SK-MEL-5 (cell line): ENCODE data around the gene CFLAR. TPM values are rescaled to one million over a fixed set of nuclear protein-coding genes. Genes with fewer than 3 reads are reported as not detected.
"Not testable (repeated sequence)": the region's sequence is repeated elsewhere in the genome, so short reads cannot be mapped to it uniquely, and the experiment has no call there.

Source experiments
- DNase-seq: peaks from one replicate; pipeline ENCODE4 v3.0.0-alpha.2; 2016; ENCODE audit warnings: low read depth, low spot score
- in situ Hi-C: cut with HindIII; loops from 2 replicates; pipeline ENCODE4 v1.10.0; 2016; ENCODE audit warnings: low sequenced_read_pairs, high pct_unique_total_duplicates, low pct_unique_long_range_greater_than_20kb
- total RNA-seq: library from RNA; depleted of rRNA; stranded (reverse); fragments of >200 nt; shearing (Covaris generic); gene quantifications from 2 replicates; pipeline ENCODE4 v1.2.3, GENCODE V29; 2014

CFLAR gene
- total RNA-seq, 1 experiment from 2014 or later: 38.5 TPM

- in situ Hi-C loops: no loop called here
- no peak for DNase-seq
Observed at GRCh38 chr2:201138401-201138970, 22.5 kb downstream of the CFLAR start.

- in situ Hi-C loops, DNase-seq: not testable (repeated sequence)
Observed at GRCh38 chr2:201138986-201139781, 23.2 kb downstream of the CFLAR start.

GRCh38 chr2:201139836-201140604 lies 24.1 kb downstream of the CFLAR start:
- in situ Hi-C loops: no loop called here
- no peak for DNase-seq

- DNase-seq: no peak
- in situ Hi-C loops: no loop called here
Observed at GRCh38 chr2:201144101-201145051, 28.4 kb downstream of the CFLAR start.

GRCh38 chr2:201148434-201148990 lies 32.5 kb downstream of the CFLAR start:
- no peak for DNase-seq
- in situ Hi-C loops: no loop called here

GRCh38 chr2:201149064-201149820 lies 33.3 kb downstream of the CFLAR start:
- DNase-seq: no peak
- in situ Hi-C loops: no loop called here

GRCh38 chr2:201149821-201150165 lies 33.8 kb downstream of the CFLAR start:
- DNase-seq, in situ Hi-C loops: not testable (repeated sequence)

GRCh38 chr2:201150454-201151020 lies 34.6 kb downstream of the CFLAR start:
- in situ Hi-C loops: no loop called here
- DNase-seq: no peak

- no peak for DNase-seq
- in situ Hi-C loops: no loop called here
Observed at GRCh38 chr2:201151127-201151981, 35.4 kb downstream of the CFLAR start.

GRCh38 chr2:201152517-201152916 lies 36.6 kb downstream of the CFLAR start:
- DNase-seq: no peak
- in situ Hi-C loops: no loop called here

GRCh38 chr2:201152999-201153815 lies 37.2 kb downstream of the CFLAR start:
- in situ Hi-C loops: no loop called here
- DNase-seq: no peak

GRCh38 chr2:201154615-201155399 lies 38.8 kb downstream of the CFLAR start:
- DNase-seq: no peak
- in situ Hi-C loops: no loop called here

- in situ Hi-C loops: no loop called here
- no peak for DNase-seq
Observed at GRCh38 chr2:201156036-201156435, 40.1 kb downstream of the CFLAR start.

GRCh38 chr2:201156640-201157039 lies 40.7 kb downstream of the CFLAR start:
- in situ Hi-C loops: no loop called here
- no peak for DNase-seq
